Smooth muscle cell (in vitro differentiated cells): ENCODE results near the gene TERF2IP. TPM values are rescaled to one million over a fixed set of nuclear protein-coding genes. Genes with fewer than 3 reads are reported as not detected.

Experiments used
- DNase-seq: peaks from one replicate; lab custom pipeline; 2025; ENCODE audit not compliant: unreplicated experiment; lab: John Stamatoyannopoulos, UW
- H2AFZ ChIP-seq: fragments of 200-600 bp; sonication (generic); 2 replicates; pipeline ENCODE4 v1.6.0; 2016; ENCODE audit warnings: antibody characterized with exemption, low read depth, mild to moderate bottlenecking
- H3F3A ChIP-seq: fragments of 200-600 bp; sonication (generic); 2 replicates; pipeline ENCODE4 v1.6.0; 2017; ENCODE audit warnings: antibody characterized with exemption, low read depth
- H3K27ac ChIP-seq: fragments of 200-600 bp; sonication (generic); 2 replicates; pipeline ENCODE4 v1.5.1; 2016; ENCODE audit warnings: low read depth, mild to moderate bottlenecking
- H3K27me3 ChIP-seq: fragments of 200-600 bp; sonication (generic); 2 replicates; pipeline ENCODE4 v1.6.1; 2016; ENCODE audit warnings: low read depth, mild to moderate bottlenecking
- H3K36me3 ChIP-seq: fragments of 200-600 bp; sonication (generic); 2 replicates; pipeline ENCODE4 v1.5.1; 2016; ENCODE audit warnings: low read depth
- H3K4me1 ChIP-seq: fragments of 200-600 bp; sonication (generic); 2 replicates; pipeline ENCODE4 v1.5.1; 2016; ENCODE audit warnings: low read depth
- H3K4me2 ChIP-seq: fragments of 200-600 bp; sonication (generic); 2 replicates; pipeline ENCODE4 v1.6.0; 2016; ENCODE audit warnings: mild to moderate bottlenecking
- H3K4me3 ChIP-seq: fragments of 200-600 bp; sonication (generic); 2 replicates; pipeline ENCODE4 v1.5.1; 2016; ENCODE audit warnings: mild to moderate bottlenecking
- H3K79me2 ChIP-seq: fragments of 200-600 bp; sonication (generic); 2 replicates; pipeline ENCODE4 v1.6.0; 2016; ENCODE audit warnings: low read depth, mild to moderate bottlenecking
- H3K9ac ChIP-seq: fragments of 200-600 bp; sonication (generic); 2 replicates; pipeline ENCODE4 v1.6.0; 2016; ENCODE audit warnings: low read depth
- H3K9me3 ChIP-seq: fragments of 200-600 bp; sonication (generic); replicated peaks from 2 replicates; pipeline ENCODE4 v1.5.1; 2016; ENCODE audit warnings: low read depth
- H4K20me1 ChIP-seq: fragments of 200-600 bp; sonication (generic); 2 replicates; pipeline ENCODE4 v1.6.0; 2016; ENCODE audit warnings: low read depth
- WGBS: methylation state at CpG from one replicate; pipeline ENCODE4 v1.1.7; 2016; ENCODE audit warnings: low lambda C conversion rate; 5-methylcytosine and 5-hydroxymethylcytosine counted together
- polyA plus RNA-seq: library from polyadenylated mRNA; unstranded; fragments of >200 nt; fragmentation: Nextera tagmentation; extraction: Ambion mirVana; gene quantifications from 2 replicates; pipeline ENCODE4 v1.2.1, GENCODE V29; 2016
- total RNA-seq: library from RNA; depleted of rRNA; stranded (reverse); fragments of >200 nt; gene quantifications from 2 replicates; pipeline ENCODE4 v1.2.3, GENCODE V29; 2014
- TF ChIP-seq, protein P1 (sequence below): fragments of 200-600 bp; sonication (generic); IDR thresholded peaks from 2 replicates; pipeline ENCODE4 v1.5.1; 2017; ENCODE audit warnings: borderline replicate concordance, mild to moderate bottlenecking, antibody characterized with exemption; ENCODE audit not compliant: insufficient read depth, poor library complexity, severe bottlenecking

The TERF2IP gene
- total and polyA plus RNA-seq, 2 experiments from 2014 or later, result 51.0 to 83.0 TPM

DNA sequence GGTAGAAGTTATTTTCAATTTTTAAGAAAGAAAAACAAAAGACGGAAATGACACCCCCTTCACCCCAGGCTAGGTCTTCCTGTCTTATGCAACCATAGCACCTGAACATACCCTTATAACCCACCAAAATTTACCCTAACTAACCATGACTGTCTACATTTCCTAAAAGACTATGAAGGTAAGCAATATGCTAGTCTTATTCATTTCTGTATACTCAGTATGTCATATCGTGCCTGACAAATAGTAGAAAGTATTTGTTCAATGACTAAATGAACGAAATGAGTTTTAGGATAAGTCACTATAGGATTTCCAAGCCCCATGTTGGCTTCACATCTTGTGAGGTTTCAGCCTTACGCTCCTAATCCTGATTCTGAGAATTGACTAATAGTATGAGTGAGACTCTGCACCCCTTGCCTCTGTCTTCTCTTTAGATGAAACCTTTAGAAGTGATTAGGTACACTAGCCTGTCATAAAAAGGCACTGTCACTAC lies 31.0 kb upstream of the TERF2IP start:
- no peak overlapping the region for H2AFZ ChIP-seq
- peaks cover 4% of the 10 kb centered on the region for H3K4me1 ChIP-seq
- no peaks in the 10 kb centered on the region for H3K9me3 ChIP-seq
- H3F3A ChIP-seq, result no peaks in the 10 kb centered on the region
- H3K4me3 ChIP-seq, result no peak overlapping the region
- no peak overlapping the region for H3K4me2 ChIP-seq
- H3K27ac ChIP-seq, result no peak overlapping the region
- peaks cover 16% of the 10 kb centered on the region for H3K36me3 ChIP-seq
- no peaks in the 10 kb centered on the region for H3K27me3 ChIP-seq
- TF ChIP-seq, protein P1, sequence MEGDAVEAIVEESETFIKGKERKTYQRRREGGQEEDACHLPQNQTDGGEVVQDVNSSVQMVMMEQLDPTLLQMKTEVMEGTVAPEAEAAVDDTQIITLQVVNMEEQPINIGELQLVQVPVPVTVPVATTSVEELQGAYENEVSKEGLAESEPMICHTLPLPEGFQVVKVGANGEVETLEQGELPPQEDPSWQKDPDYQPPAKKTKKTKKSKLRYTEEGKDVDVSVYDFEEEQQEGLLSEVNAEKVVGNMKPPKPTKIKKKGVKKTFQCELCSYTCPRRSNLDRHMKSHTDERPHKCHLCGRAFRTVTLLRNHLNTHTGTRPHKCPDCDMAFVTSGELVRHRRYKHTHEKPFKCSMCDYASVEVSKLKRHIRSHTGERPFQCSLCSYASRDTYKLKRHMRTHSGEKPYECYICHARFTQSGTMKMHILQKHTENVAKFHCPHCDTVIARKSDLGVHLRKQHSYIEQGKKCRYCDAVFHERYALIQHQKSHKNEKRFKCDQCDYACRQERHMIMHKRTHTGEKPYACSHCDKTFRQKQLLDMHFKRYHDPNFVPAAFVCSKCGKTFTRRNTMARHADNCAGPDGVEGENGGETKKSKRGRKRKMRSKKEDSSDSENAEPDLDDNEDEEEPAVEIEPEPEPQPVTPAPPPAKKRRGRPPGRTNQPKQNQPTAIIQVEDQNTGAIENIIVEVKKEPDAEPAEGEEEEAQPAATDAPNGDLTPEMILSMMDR, result no peak
- H4K20me1 ChIP-seq, result no peaks in the 10 kb centered on the region
- WGBS, result 98% methylated on average over 4 of the region's 4 CpGs
- peaks cover 4% of the 10 kb centered on the region for H3K79me2 ChIP-seq
- no peak for DNase-seq
- no peak overlapping the region for H3K9ac ChIP-seq

DNA sequence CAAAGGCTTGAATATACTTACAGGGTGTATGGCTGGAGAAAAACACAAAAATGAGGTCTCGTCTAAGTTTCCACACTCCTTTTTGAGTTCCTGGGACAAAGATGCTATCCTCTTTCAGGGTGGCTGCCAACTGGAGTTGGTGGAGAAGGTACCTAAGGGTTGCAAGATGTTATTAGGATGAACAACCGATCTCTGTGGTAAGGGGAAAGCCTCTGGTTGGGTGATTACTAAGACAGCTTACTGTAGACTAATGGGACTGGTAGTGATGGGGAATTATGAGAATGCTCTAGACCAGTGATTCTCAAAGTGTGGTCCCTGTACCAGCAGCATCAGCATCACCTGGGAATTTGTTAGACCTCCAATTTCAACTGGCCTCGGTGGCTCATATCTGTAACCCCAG lies 30.5 kb upstream of the TERF2IP start:
- Histone ChIP-seq H3K27ac (no peak overlapping the region), H3K4me1 (peaks cover 10% of the 10 kb centered on the region), H3K27me3 (no peaks in the 10 kb centered on the region), H3K9ac (no peak overlapping the region), H3K4me2 (no peak overlapping the region), H3K36me3 (peaks cover 16% of the 10 kb centered on the region), H4K20me1 (no peaks in the 10 kb centered on the region), H3K4me3 (no peak overlapping the region), H3K9me3 (no peaks in the 10 kb centered on the region), H3F3A (no peaks in the 10 kb centered on the region), H2AFZ (no peak overlapping the region), H3K79me2 (peaks cover 10% of the 10 kb centered on the region)
- TF ChIP-seq, protein P1, result no peak
- DNase-seq, result no peak
- WGBS, result 94% methylated on average over 3 of the region's 3 CpGs

DNA sequence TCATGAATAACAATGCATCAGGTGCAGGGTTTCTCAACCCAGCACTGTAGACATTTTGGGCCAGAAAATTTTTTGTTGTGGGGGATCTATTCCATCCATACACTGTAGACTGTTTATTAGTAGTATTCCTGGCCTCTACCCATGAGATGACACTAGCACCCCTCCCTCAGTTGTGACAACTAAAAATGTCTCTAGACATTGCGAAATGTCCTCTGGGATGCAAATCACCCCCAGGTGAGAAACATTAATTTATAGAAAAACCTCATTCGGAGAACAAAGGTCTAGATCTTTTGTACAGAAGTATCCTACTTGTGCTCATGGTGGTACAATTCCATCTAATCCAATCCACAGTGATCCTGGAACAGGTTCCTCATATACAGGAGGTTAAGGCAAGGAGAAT lies 28.8 kb upstream of the TERF2IP start:
- WGBS, result 100% methylated on average over 2 of the region's 2 CpGs
- H3K4me3 ChIP-seq, result no peak overlapping the region
- no peaks in the 10 kb centered on the region for H3K9me3 ChIP-seq
- H3K27ac ChIP-seq, result no peak overlapping the region
- no peaks in the 10 kb centered on the region for H3F3A ChIP-seq
- peaks cover 12% of the 10 kb centered on the region for H3K36me3 ChIP-seq
- no peak overlapping the region for H3K9ac ChIP-seq
- H3K27me3 ChIP-seq, result no peaks in the 10 kb centered on the region
- H2AFZ ChIP-seq, result no peak overlapping the region
- H3K4me2 ChIP-seq, result no peak overlapping the region
- H3K79me2 ChIP-seq, result peaks cover 10% of the 10 kb centered on the region
- H3K4me1 ChIP-seq, result peaks cover 10% of the 10 kb centered on the region
- H4K20me1 ChIP-seq, result no peaks in the 10 kb centered on the region
- TF ChIP-seq, protein P1, result no peak
- no peak for DNase-seq
